Esophagus mucosa (tissue), 1 donor: ENCODE results near the gene MAP4K5. TPM values are rescaled to one million over a fixed set of nuclear protein-coding genes. Genes with fewer than 3 reads are reported as not detected.

Experiments used
- total RNA-seq: library from RNA; stranded (reverse); gene quantifications from one replicate; pipeline ENCODE4 v1.2.4, GENCODE V29; 2023
- donor health status: DM: yes; HTN: yes; CAD: no.

The MAP4K5 gene
- total RNA-seq, 1 donor from 2014 or later, result 35.5 TPM

Other genes starting within 250 kb of the MAP4K5 start
- 6.0 TPM for gene L2HGDH, start 220.3 kb downstream of the MAP4K5 start, total RNA-seq
- 15.2 TPM for gene DMAC2L, start 220.2 kb downstream of the MAP4K5 start, total RNA-seq
- gene CDKL1, start 135.7 kb downstream of the MAP4K5 start, total RNA-seq, result 8.2 TPM
- 3.1 TPM for gene ATL1, start 27.6 kb upstream of the MAP4K5 start, total RNA-seq
- 16.4 TPM for gene SAV1, start 135.7 kb upstream of the MAP4K5 start, total RNA-seq